ENCODE data around the gene REG1A. TPM values are rescaled to one million over a fixed set of nuclear protein-coding genes. Genes with fewer than 3 reads are reported as not detected.

The REG1A gene
- total and polyA plus RNA-seq, 2 of the 13 experiments (the other 11 are each of a cell fraction or from before 2014, with no cell fraction given) = not detected

DNA sequence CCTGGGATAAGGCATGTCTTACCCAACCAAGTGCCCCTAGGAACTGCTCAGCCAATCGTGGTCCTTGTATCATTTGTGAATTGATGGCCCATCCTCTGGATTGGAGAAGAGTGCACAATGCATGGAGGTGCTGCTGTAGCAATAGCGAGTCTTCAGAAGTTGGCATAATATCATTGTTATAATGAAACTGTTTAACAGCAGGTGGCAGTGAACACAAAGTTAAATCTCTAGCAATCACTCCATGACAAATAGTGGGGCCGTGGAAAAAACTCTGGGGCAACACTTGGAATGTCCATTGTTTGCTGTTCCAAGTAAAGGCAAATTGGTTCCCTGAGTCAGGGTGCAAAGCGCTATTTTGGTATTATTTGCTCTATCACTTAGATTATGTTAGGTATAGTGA, 11.4 kb downstream of the REG1A start:
- H2AFZ ChIP-seq (ENCODE audit: low read length) = no peak overlapping the region
- H3K4me3 ChIP-seq (replicated peaks in 1 of 3; ENCODE audit: insufficient read depth in 1 of 3, low read depth in 2 of 3, low read length in 3 of 3) = no peak overlapping the region
- in situ Hi-C loops (cut with HindIII; ENCODE audit: extremely low pct_ligation_motif_present, low pct_unique_long_range_greater_than_20kb) (no loop called here), intact Hi-C loops (cut with micrococcal nuclease; ENCODE audit: unreplicated experiment) (no loop called here)
- no peaks in the 10 kb centered on the region for H3K36me3 ChIP-seq (replicated peaks in 1 of 2; ENCODE audit: control insufficient read depth in 1 of 2, insufficient read depth in 2 of 2, low read length in 2 of 2)
- no peaks in the 10 kb centered on the region for H3K9me3 ChIP-seq (ENCODE audit: low read length)
- no peak overlapping the region for H3K9ac ChIP-seq (ENCODE audit: insufficient read depth, low read depth, low read length)
- no peak overlapping the region for H3K4me2 ChIP-seq (ENCODE audit: low read depth, low read length)
- TF ChIP-seq, protein P1, sequence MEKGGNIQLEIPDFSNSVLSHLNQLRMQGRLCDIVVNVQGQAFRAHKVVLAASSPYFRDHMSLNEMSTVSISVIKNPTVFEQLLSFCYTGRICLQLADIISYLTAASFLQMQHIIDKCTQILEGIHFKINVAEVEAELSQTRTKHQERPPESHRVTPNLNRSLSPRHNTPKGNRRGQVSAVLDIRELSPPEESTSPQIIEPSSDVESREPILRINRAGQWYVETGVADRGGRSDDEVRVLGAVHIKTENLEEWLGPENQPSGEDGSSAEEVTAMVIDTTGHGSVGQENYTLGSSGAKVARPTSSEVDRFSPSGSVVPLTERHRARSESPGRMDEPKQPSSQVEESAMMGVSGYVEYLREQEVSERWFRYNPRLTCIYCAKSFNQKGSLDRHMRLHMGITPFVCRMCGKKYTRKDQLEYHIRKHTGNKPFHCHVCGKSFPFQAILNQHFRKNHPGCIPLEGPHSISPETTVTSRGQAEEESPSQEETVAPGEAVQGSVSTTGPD (CRISPR knock-in tag; IDR thresholded peaks at IDR 0.05) = no peak
- TF ChIP-seq, protein P2, sequence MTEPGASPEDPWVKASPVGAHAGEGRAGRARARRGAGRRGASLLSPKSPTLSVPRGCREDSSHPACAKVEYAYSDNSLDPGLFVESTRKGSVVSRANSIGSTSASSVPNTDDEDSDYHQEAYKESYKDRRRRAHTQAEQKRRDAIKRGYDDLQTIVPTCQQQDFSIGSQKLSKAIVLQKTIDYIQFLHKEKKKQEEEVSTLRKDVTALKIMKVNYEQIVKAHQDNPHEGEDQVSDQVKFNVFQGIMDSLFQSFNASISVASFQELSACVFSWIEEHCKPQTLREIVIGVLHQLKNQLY (CRISPR knock-in tag; IDR thresholded peaks at IDR 0.05) = no peak
- no peak for TF ChIP-seq SNAPC2 (CRISPR knock-in tag; IDR thresholded peaks at IDR 0.05)
- H3K79me2 ChIP-seq (ENCODE audit: insufficient read depth, low read length) = no peaks in the 10 kb centered on the region
- ATAC-seq (no peak), FAIRE-seq (no peak), DNase-seq (ENCODE audit: low spot score) (no peak)
- H3K27ac ChIP-seq (ENCODE audit: extremely low read length, insufficient read depth, low read length) = no peak overlapping the region
- H3K4me1 ChIP-seq (ENCODE audit: insufficient read depth, low read length) = no peaks in the 10 kb centered on the region
- POLR2A ChIA-PET = no interaction called here
- 21% methylated on average over 4 of the region's 4 CpGs for WGBS (ENCODE audit: low lambda C conversion rate)
- CTCF ChIA-PET (ENCODE audit: low intra/inter-chr PET ratio, low total read pairs) = no interaction called here
- H3K27me3 ChIP-seq (ENCODE audit: control insufficient read depth in 1 of 2, insufficient read depth in 2 of 2, low read length in 2 of 2) = no peaks in the 10 kb centered on the region
- no TSS peak for BruUV-seq (replicated peaks)
- no peaks in the 10 kb centered on the region for H4K20me1 ChIP-seq (ENCODE audit: insufficient read depth, low read length)

DNA sequence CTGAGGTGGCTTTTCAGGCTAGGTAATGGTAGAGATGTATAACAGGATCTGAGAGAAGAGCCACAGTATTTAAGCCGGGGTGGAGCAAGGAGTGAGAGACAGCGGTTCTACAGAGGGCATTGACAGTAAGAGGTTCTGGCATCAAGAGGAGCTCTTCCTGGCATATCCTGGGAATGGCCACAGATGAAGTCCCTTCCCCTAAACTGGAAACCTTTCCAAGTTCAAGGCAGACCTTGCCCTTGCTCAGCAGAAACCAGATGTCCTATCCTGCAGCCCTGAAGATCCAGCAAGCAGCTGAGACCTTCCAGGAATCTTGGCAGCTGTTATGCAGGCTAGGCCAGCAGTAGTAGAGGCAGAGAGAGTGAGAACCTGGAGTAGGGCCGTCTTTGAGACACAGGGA, 18.1 kb downstream of the REG1A start:
- H3K27ac ChIP-seq (ENCODE audit: extremely low read length, insufficient read depth, low read length) = no peak overlapping the region
- in situ Hi-C loops (cut with HindIII; ENCODE audit: extremely low pct_ligation_motif_present, low pct_unique_long_range_greater_than_20kb) (no loop called here), intact Hi-C loops (cut with micrococcal nuclease; ENCODE audit: unreplicated experiment) (no loop called here)
- WGBS (ENCODE audit: low lambda C conversion rate) = 4% methylated on average over 3 of the region's 3 CpGs
- POLR2A ChIA-PET = no interaction called here
- no peaks in the 10 kb centered on the region for H3K4me1 ChIP-seq (ENCODE audit: insufficient read depth, low read length)
- H3K27me3 ChIP-seq (ENCODE audit: control insufficient read depth in 1 of 2, insufficient read depth in 2 of 2, low read length in 2 of 2) = no peaks in the 10 kb centered on the region
- H3K4me3 ChIP-seq (replicated peaks in 1 of 3; ENCODE audit: insufficient read depth in 1 of 3, low read depth in 2 of 3, low read length in 3 of 3) = no peak overlapping the region
- TF ChIP-seq ESRRA (CRISPR knock-in tag; IDR thresholded peaks at IDR 0.05; ENCODE audit: low read depth) = no peak
- no peak for TF ChIP-seq REPIN1 (CRISPR knock-in tag; IDR thresholded peaks at IDR 0.05; ENCODE audit: borderline replicate concordance, low read depth)
- no peak for TF ChIP-seq THYN1 (CRISPR knock-in tag; IDR thresholded peaks at IDR 0.05; ENCODE audit: borderline replicate concordance, low read depth)
- no peak for TF ChIP-seq ZNF232 (CRISPR knock-in tag; IDR thresholded peaks at IDR 0.05; ENCODE audit: borderline replicate concordance)
- TF ChIP-seq, protein P3, sequence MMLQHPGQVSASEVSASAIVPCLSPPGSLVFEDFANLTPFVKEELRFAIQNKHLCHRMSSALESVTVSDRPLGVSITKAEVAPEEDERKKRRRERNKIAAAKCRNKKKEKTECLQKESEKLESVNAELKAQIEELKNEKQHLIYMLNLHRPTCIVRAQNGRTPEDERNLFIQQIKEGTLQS (CRISPR knock-in tag; IDR thresholded peaks at IDR 0.05) = no peak
- no peak for TF ChIP-seq ZC3H13 (CRISPR knock-in tag; IDR thresholded peaks at IDR 0.05)
- TF ChIP-seq ZNF124 (CRISPR knock-in tag; IDR thresholded peaks at IDR 0.05) = no peak
- TF ChIP-seq REL (CRISPR knock-in tag; conservative IDR thresholded peaks at IDR 0.05) = no peak
- TF ChIP-seq ZNF17 (CRISPR knock-in tag; IDR thresholded peaks at IDR 0.05) = no peak
- no peak for TF ChIP-seq PHF21A (CRISPR knock-in tag; IDR thresholded peaks at IDR 0.05)
- TF ChIP-seq, protein P4, sequence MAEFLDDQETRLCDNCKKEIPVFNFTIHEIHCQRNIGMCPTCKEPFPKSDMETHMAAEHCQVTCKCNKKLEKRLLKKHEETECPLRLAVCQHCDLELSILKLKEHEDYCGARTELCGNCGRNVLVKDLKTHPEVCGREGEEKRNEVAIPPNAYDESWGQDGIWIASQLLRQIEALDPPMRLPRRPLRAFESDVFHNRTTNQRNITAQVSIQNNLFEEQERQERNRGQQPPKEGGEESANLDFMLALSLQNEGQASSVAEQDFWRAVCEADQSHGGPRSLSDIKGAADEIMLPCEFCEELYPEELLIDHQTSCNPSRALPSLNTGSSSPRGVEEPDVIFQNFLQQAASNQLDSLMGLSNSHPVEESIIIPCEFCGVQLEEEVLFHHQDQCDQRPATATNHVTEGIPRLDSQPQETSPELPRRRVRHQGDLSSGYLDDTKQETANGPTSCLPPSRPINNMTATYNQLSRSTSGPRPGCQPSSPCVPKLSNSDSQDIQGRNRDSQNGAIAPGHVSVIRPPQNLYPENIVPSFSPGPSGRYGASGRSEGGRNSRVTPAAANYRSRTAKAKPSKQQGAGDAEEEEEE (CRISPR knock-in tag; IDR thresholded peaks at IDR 0.05; ENCODE audit: borderline replicate concordance) = no peak
- no peak for TF ChIP-seq NFE2L2 (IDR thresholded peaks at IDR 0.05; ENCODE audit: low read length)
- TF ChIP-seq HOXA3 (CRISPR knock-in tag; IDR thresholded peaks at IDR 0.05) = no peak
- no peak overlapping the region for H2AFZ ChIP-seq (ENCODE audit: low read length)
- no peak overlapping the region for H3K4me2 ChIP-seq (ENCODE audit: low read depth, low read length)
- no TSS peak for BruUV-seq (replicated peaks)
- ATAC-seq (no peak), DNase-seq (ENCODE audit: low spot score) (no peak), FAIRE-seq (no peak)
- no peak overlapping the region for H3K9ac ChIP-seq (ENCODE audit: insufficient read depth, low read depth, low read length)
- no peaks in the 10 kb centered on the region for H3K9me3 ChIP-seq (ENCODE audit: low read length)
- no peaks in the 10 kb centered on the region for H3K36me3 ChIP-seq (replicated peaks in 1 of 2; ENCODE audit: control insufficient read depth in 1 of 2, insufficient read depth in 2 of 2, low read length in 2 of 2)
- CTCF ChIA-PET (ENCODE audit: low intra/inter-chr PET ratio, low total read pairs) = no interaction called here
- no peaks in the 10 kb centered on the region for H4K20me1 ChIP-seq (ENCODE audit: insufficient read depth, low read length)
- no peaks in the 10 kb centered on the region for H3K79me2 ChIP-seq (ENCODE audit: insufficient read depth, low read length)

Data from HepG2 (cell line).